Liver (tissue), 9 donors: ENCODE data around the gene RELL2. TPM values are rescaled to one million over a fixed set of nuclear protein-coding genes. Genes with fewer than 3 reads are reported as not detected.

ENCODE experiments used
- DNase-seq: peaks from one replicate; pipeline ENCODE4 v3.0.0-alpha.2; 2017; ENCODE audit warnings: low spot score
- H3K27ac ChIP-seq, 2 donors: one replicate each; pipeline ENCODE4 v1.7.0; 2013; ENCODE audit warnings: inconsistent platforms in 2 of 2, low read length in 2 of 2, control low read depth in 1 of 2, low read depth in 1 of 2, mild to moderate bottlenecking in 1 of 2
- H3K27me3 ChIP-seq, 4 donors: one replicate each; pipeline versions ENCODE4 v1.6.1 to v1.7.0; 2013; ENCODE audit warnings: low read length in 3 of 4, inconsistent platforms in 1 of 4, mild to moderate bottlenecking in 1 of 4, moderate library complexity in 1 of 4; ENCODE audit not compliant: control insufficient read depth in 4 of 4, insufficient read depth in 4 of 4
- H3K36me3 ChIP-seq, 4 donors: one replicate each; pipeline versions ENCODE4 v1.6.1 to v1.7.0; 2013; ENCODE audit warnings: low read length in 3 of 4, mild to moderate bottlenecking in 3 of 4, low read depth in 1 of 4, moderate library complexity in 1 of 4; ENCODE audit not compliant: control insufficient read depth in 4 of 4, insufficient read depth in 3 of 4
- H3K4me1 ChIP-seq, 4 donors: one replicate each; pipeline versions ENCODE4 v1.6.1 to v1.7.0; 2013; ENCODE audit warnings: low read length in 3 of 4, mild to moderate bottlenecking in 3 of 4, moderate library complexity in 1 of 4; ENCODE audit not compliant: control insufficient read depth in 4 of 4, insufficient read depth in 4 of 4
- H3K4me3 ChIP-seq, 3 donors: one replicate each; pipeline versions ENCODE4 v1.6.1 to v1.7.0; 2013; ENCODE audit warnings: low read length in 3 of 3, control low read depth in 1 of 3, low read depth in 1 of 3, mild to moderate bottlenecking in 1 of 3
- H3K9ac ChIP-seq, 2 donors: one replicate each; pipeline ENCODE4 v1.7.0; 2013; ENCODE audit warnings: low read length in 2 of 2, mild to moderate bottlenecking in 2 of 2, moderate library complexity in 2 of 2, control low read depth in 1 of 2, low read depth in 1 of 2
- H3K9me3 ChIP-seq, 4 donors: one replicate each; pipeline versions ENCODE4 v1.6.1 to v1.7.0; 2013; ENCODE audit warnings: low read length in 3 of 4; ENCODE audit not compliant: control insufficient read depth in 4 of 4
- ATF3 ChIP-seq: IDR thresholded peaks from 2 replicates; pipeline ENCODE4 v1.6.1; 2016; ENCODE audit warnings: antibody characterized with exemption
- CTCF ChIP-seq: fragments of 150-350 bp; IDR thresholded peaks from 2 replicates; pipeline ENCODE4 v1.5.1; 2017; ENCODE audit warnings: improper control_type of control experiment, low read depth, low read length; ENCODE audit not compliant: missing input control
- FOXA1 ChIP-seq: IDR thresholded peaks from 2 replicates; pipeline ENCODE4 v1.6.1; 2016; ENCODE audit warnings: antibody characterized with exemption
- GABPA ChIP-seq, 2 donors: IDR thresholded peaks in 1 of 2; conservative IDR thresholded peaks in 1 of 2; 2 replicates each; pipeline ENCODE4 v1.6.1; 2016; ENCODE audit warnings: antibody characterized with exemption in 2 of 2, mild to moderate bottlenecking in 1 of 2, moderate library complexity in 1 of 2
- JUND ChIP-seq, 2 donors: IDR thresholded peaks; 2 replicates each; pipeline ENCODE4 v1.6.1; 2016; ENCODE audit warnings: antibody characterized with exemption in 2 of 2
- NR2F2 ChIP-seq: IDR thresholded peaks from 2 replicates; pipeline ENCODE4 v1.6.1; 2016; ENCODE audit warnings: antibody characterized with exemption
- REST ChIP-seq: IDR thresholded peaks from 2 replicates; pipeline ENCODE4 v1.6.1; 2016; ENCODE audit warnings: antibody characterized with exemption, mild to moderate bottlenecking
- RXRA ChIP-seq, 2 donors: IDR thresholded peaks; 2 replicates each; pipeline ENCODE4 v1.6.1; 2017 to 2018; ENCODE audit warnings: antibody characterized with exemption in 2 of 2, mild to moderate bottlenecking in 1 of 2
- SP1 ChIP-seq: IDR thresholded peaks from 2 replicates; pipeline ENCODE4 v1.6.1; 2018; ENCODE audit warnings: antibody characterized with exemption, mild to moderate bottlenecking
- WGBS: extraction: QIAGEN DNeasy Blood & Tissue Kit; methylation state at CpG from one replicate; pipeline ENCODE4 v1.1.7; 2013; 5-methylcytosine and 5-hydroxymethylcytosine counted together
- polyA plus RNA-seq, 2 donors: library from polyadenylated mRNA; stranded (reverse) in 1 of 2; unstranded in 1 of 2; fragments of 200-250 nt in 1 of 2; fragments of >200 nt in 1 of 2; fragmentation: Nextera tagmentation in 1 of 2; extraction: Ambion mirVana in 1 of 2; gene quantifications; one replicate each; pipeline versions ENCODE4 v1.2.1 to v1.2.3, GENCODE V29; 2013 to 2015
- total RNA-seq, 2 donors: library from RNA; depleted of rRNA; stranded (reverse); fragments of >200 nt; gene quantifications; one replicate each; pipeline ENCODE4 v1.2.3, GENCODE V29; 2014
- donor health status: healthy.
- donor health status: healthy.
- donor health status: healthy.
- donor health status: healthy.
- donor health status: healthy.

RELL2 gene
- total and polyA plus RNA-seq, 4 donors, result 0.47 to 1.3 (median 0.88) TPM

GRCh38 chr5:141635646-141636045 is 1.2 kb upstream of the RELL2 start (continued):
- TF ChIP-seq SP1 (no peak), CTCF (no peak), FOXA1 (no peak), ATF3 (no peak), RXRA (IDR thresholded peaks at IDR 0.05) (no peak), JUND (IDR thresholded peaks at IDR 0.05) (no peak)

- Histone ChIP-seq H3K9me3 (no peaks in the 10 kb centered on the region), H3K9ac (peak overlapping the region; percentile 75 to 87), H3K36me3 (no peaks in the 10 kb centered on the region), H3K4me3 (peak overlapping the region; percentile 75 to 94 (median 89)), H3K27me3 (no peaks in the 10 kb centered on the region), H3K27ac (peak overlapping the region; percentile 85 to 86), H3K4me1 (peaks cover 9 to 32% (median 21%) of the 10 kb centered on the region in 4 donors)
- TF ChIP-seq SP1 (no peak), NR2F2 (no peak), GABPA (IDR thresholded peaks at IDR 0.05 in 1 of 2, conservative IDR thresholded peaks at IDR 0.05 in 1 of 2) (no peak), RXRA (IDR thresholded peaks at IDR 0.05) (peak in 1 of 2 donors; percentile 4), ATF3 (no peak)
- WGBS, result 5% methylated on average over 4 of the region's 4 CpGs
- DNase-seq, result no peak
These were observed 738 bp upstream of the RELL2 start for GRCh38 chr5:141636106-141636412.

GRCh38 chr5:141637123-141637766 is 448 bp downstream of the RELL2 start:
- H3K27me3 ChIP-seq, result no peaks in the 10 kb centered on the region
- peak overlapping the region; percentile 75 to 94 (median 89) for H3K4me3 ChIP-seq
- H3K36me3 ChIP-seq, result no peaks in the 10 kb centered on the region
- peak overlapping the region in 1 of 2 donors; percentile 86 for H3K27ac ChIP-seq
- H3K4me1 ChIP-seq, result peaks cover 9 to 28% (median 20%) of the 10 kb centered on the region in 4 donors
- DNase-seq, result no peak
- H3K9me3 ChIP-seq, result no peaks in the 10 kb centered on the region
- WGBS, result under 1% methylated on average over 63 of the region's 63 CpGs
- TF ChIP-seq CTCF (no peak), REST (peak; percentile 26)
- peak overlapping the region in 1 of 2 donors; percentile 42 for H3K9ac ChIP-seq
